T47D (cell line): ENCODE results near the gene STX1B.
"Not testable (repeated sequence)": the region's sequence is repeated elsewhere in the genome, so short reads cannot be mapped to it uniquely, and the experiment has no call there.

Source experiments
- DNase-seq, 2 experiments: peaks; one replicate each; pipeline versions ENCODE4 v3.0.0 to v3.0.0-alpha.2; 2011 to 2012; ENCODE audit warnings: low read depth in 1 of 2, low spot score in 1 of 2
- JUND ChIP-seq: IDR thresholded peaks from 2 replicates; pipeline ENCODE4 v1.6.1; 2012; ENCODE audit warnings: low read depth
- in situ Hi-C: cut with HindIII; loops from 2 replicates; pipeline ENCODE4 v1.10.0; 2016; ENCODE audit warnings: low sequenced_read_pairs, low pct_unique_long_range_greater_than_20kb

The STX1B gene

GRCh38 chr16:31029272-31029671 lies 18.8 kb upstream of the STX1B start:
- in situ Hi-C loops, result no loop called here
- TF ChIP-seq JUND, result no peak
- no peak for DNase-seq

GRCh38 chr16:31025339-31025738 lies 14.9 kb upstream of the STX1B start:
- DNase-seq, result no peak
- TF ChIP-seq JUND, result no peak
- in situ Hi-C loops, result no loop called here

GRCh38 chr16:31023627-31024226 lies 13.3 kb upstream of the STX1B start:
- no peak for TF ChIP-seq JUND
- DNase-seq, result no peak
- in situ Hi-C loops, result no loop called here

GRCh38 chr16:31023252-31023602 lies 12.8 kb upstream of the STX1B start:
- in situ Hi-C loops, result no loop called here
- no peak for DNase-seq
- no peak for TF ChIP-seq JUND

GRCh38 chr16:31022544-31023251 lies 12.3 kb upstream of the STX1B start:
- no peak for DNase-seq
- no peak for TF ChIP-seq JUND
- in situ Hi-C loops, result no loop called here

GRCh38 chr16:31020536-31020935 lies 10.1 kb upstream of the STX1B start:
- no peak for TF ChIP-seq JUND
- DNase-seq, result no peak
- in situ Hi-C loops, result no loop called here

- in situ Hi-C loops, DNase-seq: not testable (repeated sequence)
Observed at GRCh38 chr16:31017756-31018155, 7.3 kb upstream of the STX1B start.

GRCh38 chr16:31016018-31016417 lies 5.6 kb upstream of the STX1B start:
- in situ Hi-C loops, result no loop called here
- no peak for TF ChIP-seq JUND
- DNase-seq, result peak in 1 of 2 experiments; percentile 27

GRCh38 chr16:31013292-31013691 lies 2.9 kb upstream of the STX1B start:
- in situ Hi-C loops, DNase-seq: not testable (repeated sequence)

- in situ Hi-C loops, DNase-seq: not testable (repeated sequence)
Observed at GRCh38 chr16:31011815-31012214, 1.4 kb upstream of the STX1B start.

- no peak for TF ChIP-seq JUND
- DNase-seq, result no peak
- in situ Hi-C loops, result no loop called here
Observed at GRCh38 chr16:31009894-31010584, 399 bp downstream of the STX1B start.

GRCh38 chr16:31009120-31009519 lies 1.3 kb downstream of the STX1B start:
- no peak for TF ChIP-seq JUND
- in situ Hi-C loops, result no loop called here
- no peak for DNase-seq

GRCh38 chr16:31008551-31008950 lies 1.9 kb downstream of the STX1B start:
- in situ Hi-C loops, result no loop called here
- TF ChIP-seq JUND, result no peak
- no peak for DNase-seq
